HepG2 (cell line): ENCODE data around the gene GAS2L1. TPM values are rescaled to one million over a fixed set of nuclear protein-coding genes. Genes with fewer than 3 reads are reported as not detected.

Source experiments
- AKNA ChIP-seq: sonication (generic); formaldehyde crosslinking; IDR thresholded peaks from 2 replicates; pipeline ENCODE4 v1.4.0; 2020; ENCODE audit warnings: missing genetic modification reagents, borderline replicate concordance
- ATM ChIP-seq: fragments of 450-650 bp; IDR thresholded peaks from 2 replicates; pipeline ENCODE4 v1.7.1; 2017; ENCODE audit warnings: mild to moderate bottlenecking, borderline replicate concordance
- E2F5 ChIP-seq: sonication (generic); formaldehyde crosslinking; conservative IDR thresholded peaks from 2 replicates; pipeline ENCODE4 v1.4.0; 2020; ENCODE audit warnings: missing genetic modification reagents
- ESRRA ChIP-seq: sonication (generic); formaldehyde crosslinking; IDR thresholded peaks from 2 replicates; pipeline ENCODE4 v1.5.1; 2020; ENCODE audit warnings: mild to moderate bottlenecking, low read depth, missing genetic modification reagents
- ETV5 ChIP-seq: IDR thresholded peaks from 2 replicates; pipeline ENCODE4 v1.6.1; 2018; ENCODE audit warnings: missing biosample characterization, missing genetic modification reagents, inconsistent platforms, borderline replicate concordance
- GATAD2A ChIP-seq: IDR thresholded peaks from 2 replicates; pipeline ENCODE4 v1.6.1; 2016
- GLI4 ChIP-seq: sonication (generic); formaldehyde crosslinking; IDR thresholded peaks from 2 replicates; pipeline ENCODE4 v1.5.1; 2020; ENCODE audit warnings: missing genetic modification reagents, mild to moderate bottlenecking, moderate library complexity, borderline replicate concordance
- GPBP1L1 ChIP-seq: sonication (generic); formaldehyde crosslinking; IDR thresholded peaks from 2 replicates; pipeline ENCODE4 v1.5.0; 2020; ENCODE audit warnings: mild to moderate bottlenecking, missing genetic modification reagents
- HNRNPUL1 ChIP-seq: fragments of 200-400 bp; formaldehyde crosslinking; IDR thresholded peaks from 2 replicates; pipeline ENCODE4 v1.6.1; 2017; ENCODE audit warnings: low read depth, mild to moderate bottlenecking, low read length, moderate library complexity
- KLF13 ChIP-seq: sonication (generic); formaldehyde crosslinking; IDR thresholded peaks from 2 replicates; pipeline ENCODE4 v1.4.0; 2020; ENCODE audit warnings: mild to moderate bottlenecking, missing genetic modification reagents
- MEF2D ChIP-seq: sonication (generic); formaldehyde crosslinking; IDR thresholded peaks from 2 replicates; pipeline ENCODE4 v1.5.1; 2020; ENCODE audit warnings: mild to moderate bottlenecking, missing genetic modification reagents
- NBN ChIP-seq: fragments of 450-650 bp; conservative IDR thresholded peaks from 2 replicates; pipeline ENCODE4 v1.6.1; 2017
- NONO ChIP-seq, 2 experiments: fragments of 450-650 bp in 1 of 2; sonication (generic) in 1 of 2; formaldehyde crosslinking in 1 of 2; IDR thresholded peaks in 1 of 2; conservative IDR thresholded peaks in 1 of 2; 2 replicates each; pipeline versions ENCODE4 v1.6.1 to v1.8.0; 2017 to 2022; ENCODE audit warnings: mild to moderate bottlenecking in 1 of 2, missing genetic modification reagents in 1 of 2, moderate library complexity in 1 of 2
- PHF20 ChIP-seq: sonication (generic); formaldehyde crosslinking; IDR thresholded peaks from 2 replicates; pipeline ENCODE4 v1.5.0; 2020; ENCODE audit warnings: mild to moderate bottlenecking, missing genetic modification reagents
- PHF21A ChIP-seq: sonication (generic); formaldehyde crosslinking; IDR thresholded peaks from 2 replicates; pipeline ENCODE4 v1.5.0; 2020; ENCODE audit warnings: mild to moderate bottlenecking, missing genetic modification reagents
- SALL1 ChIP-seq: sonication (generic); formaldehyde crosslinking; IDR thresholded peaks from 2 replicates; pipeline ENCODE4 v1.8.0; 2022; ENCODE audit warnings: mild to moderate bottlenecking, missing genetic modification reagents
- TRIM24 ChIP-seq: sonication (generic); formaldehyde crosslinking; IDR thresholded peaks from 2 replicates; pipeline ENCODE4 v1.8.0; 2022; ENCODE audit warnings: mild to moderate bottlenecking, missing genetic modification reagents
- ZBTB2 ChIP-seq: sonication (generic); formaldehyde crosslinking; IDR thresholded peaks from 2 replicates; pipeline ENCODE4 v1.8.0; 2022; ENCODE audit warnings: low read depth, missing genetic modification reagents
- ZBTB7B ChIP-seq: sonication (generic); formaldehyde crosslinking; IDR thresholded peaks from 2 replicates; pipeline ENCODE4 v1.4.0; 2020; ENCODE audit warnings: missing genetic modification reagents
- ZNF124 ChIP-seq: sonication (generic); formaldehyde crosslinking; IDR thresholded peaks from 2 replicates; pipeline ENCODE4 v1.4.0; 2020; ENCODE audit warnings: missing genetic modification reagents
- ZNF619 ChIP-seq: sonication (generic); formaldehyde crosslinking; IDR thresholded peaks from 2 replicates; pipeline ENCODE4 v1.4.0; 2020; ENCODE audit warnings: mild to moderate bottlenecking, missing genetic modification reagents
- ZSCAN31 ChIP-seq: sonication (generic); formaldehyde crosslinking; IDR thresholded peaks from 2 replicates; pipeline ENCODE4 v1.5.0; 2020; ENCODE audit warnings: low read depth, mild to moderate bottlenecking, missing genetic modification reagents
- polyA plus RNA-seq, 8 experiments: library from polyadenylated mRNA; depleted of rRNA in 3 of 8; stranded (reverse) in 7 of 8; unstranded in 1 of 8; fragments of >200 nt; fragmentation: Illumina TruSeq in 4 of 8; extraction: Trizol in 4 of 8; gene quantifications; 2 replicates each; pipeline versions ENCODE4 v1.2.1 to v1.2.3, GENCODE V29; 2011 to 2016; ENCODE audit warnings: low read depth in 4 of 8, missing spikeins in 1 of 8, mixed read lengths in 1 of 8; ENCODE audit not compliant: insufficient read depth in 1 of 8
- total RNA-seq, 5 experiments: library from RNA; depleted of rRNA; stranded (reverse); fragments of >200 nt; fragmentation: Illumina TruSeq; extraction: Trizol; gene quantifications; 2 replicates each; pipeline ENCODE4 v1.2.3, GENCODE V29; 2016; ENCODE audit warnings: low read depth in 1 of 5

GAS2L1 gene
- total and polyA plus RNA-seq, 2 of the 13 experiments (the other 11 are each of a cell fraction or from before 2014, with no cell fraction given): 1.8 to 3.3 TPM

GRCh38 chr22:29306175-29306834 lies at the start of gene GAS2L1 (continued):
- TF ChIP-seq AKNA (CRISPR knock-in tag) (no peak), ATM (no peak), ZNF619 (CRISPR knock-in tag) (no peak), KLF13 (no peak), ZSCAN31 (CRISPR knock-in tag) (peak; percentile 15; the same call in 1 of the 2 replicates), GATAD2A (CRISPR knock-in tag) (0 out of 2 replicates have a peak, but pooled peaks have one; percentile 12), ZBTB2 (CRISPR knock-in tag) (no peak; the same call in 1 of the 2 replicates), PHF21A (CRISPR knock-in tag) (peak; percentile 75), ETV5 (peak; percentile 43; the same call in 1 of the 2 replicates), MEF2D (CRISPR knock-in tag) (peak; percentile 58; the same call in 1 of the 2 replicates), PHF20 (CRISPR knock-in tag) (peak; percentile 45; the same call in 1 of the 2 replicates), E2F5 (CRISPR knock-in tag) (peak; percentile 66; the same call in 1 of the 2 replicates), NONO (IDR thresholded peaks at IDR 0.05) (no peak), NONO (CRISPR knock-in tag; conservative IDR thresholded peaks at IDR 0.05) (0 out of 2 replicates have a peak, but pooled peaks have one; percentile 22), SALL1 (CRISPR knock-in tag) (no peak; the same call in 1 of the 2 replicates), ESRRA (peak; percentile 26; the same call in 1 of the 2 replicates), TRIM24 (CRISPR knock-in tag) (no peak), NBN (no peak), HNRNPUL1 (no peak), GLI4 (CRISPR knock-in tag) (no peak), GPBP1L1 (CRISPR knock-in tag) (no peak), ZBTB7B (CRISPR knock-in tag) (peak; percentile 75), ZNF124 (CRISPR knock-in tag) (no peak)
